HG02759 (cell line): ENCODE measurements around the gene IPO13.

Experiments used
- ATAC-seq: cut with Tn5 transposase; IDR thresholded peaks from one replicate; pipeline ENCODE4 v1.9.1; 2021; ENCODE audit warnings: mild to moderate bottlenecking, moderate library complexity; ENCODE audit not compliant: unreplicated experiment

Gene IPO13

DNA sequence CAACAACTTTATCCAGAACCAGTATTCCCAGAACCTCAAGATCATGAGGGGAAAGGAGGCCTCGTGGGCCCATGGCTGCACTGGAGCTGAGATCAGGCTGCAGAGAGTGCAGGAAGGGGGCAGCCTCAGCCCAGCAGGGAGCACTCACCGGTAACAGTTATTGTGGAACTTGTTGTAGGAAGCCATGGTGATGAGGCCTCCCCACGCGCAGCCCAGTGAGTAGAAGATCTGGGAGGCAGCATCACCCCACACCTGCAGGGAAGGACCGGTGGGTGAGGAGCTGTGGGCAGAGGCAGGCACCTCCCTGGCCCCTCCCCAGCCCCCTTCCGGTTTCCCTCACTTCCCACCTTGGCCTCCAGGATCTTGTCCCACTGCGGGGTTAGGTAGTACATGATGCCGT, 55.4 kb downstream of the IPO13 start:
- no peak for ATAC-seq

DNA sequence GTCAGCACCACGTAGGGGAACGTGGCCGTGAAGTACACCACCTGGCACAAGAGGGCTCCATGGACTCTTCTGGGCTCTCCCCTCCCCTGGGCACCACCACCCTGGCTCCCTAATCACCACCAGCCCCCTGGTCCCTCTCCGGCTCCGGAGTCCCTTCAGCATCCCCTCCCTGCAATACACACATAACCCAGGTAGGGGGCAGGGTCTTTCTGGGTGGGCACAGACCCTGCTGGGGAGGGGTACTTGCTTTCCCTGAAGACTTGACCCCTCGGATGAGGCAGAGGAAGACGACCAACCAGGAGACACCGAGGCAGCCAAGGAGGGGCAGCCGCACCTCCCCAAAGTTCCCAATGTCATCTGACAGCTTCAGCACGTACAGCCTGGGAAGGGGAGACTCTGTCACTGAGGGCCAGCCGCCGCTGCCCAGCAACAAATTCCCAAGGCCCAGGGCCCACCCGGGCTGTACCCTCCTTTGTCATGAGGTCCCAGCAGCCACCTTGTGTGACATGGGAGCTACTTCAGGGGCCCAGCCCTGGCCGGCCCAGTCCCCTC, 55.9 kb downstream of the IPO13 start:
- no peak for ATAC-seq

DNA sequence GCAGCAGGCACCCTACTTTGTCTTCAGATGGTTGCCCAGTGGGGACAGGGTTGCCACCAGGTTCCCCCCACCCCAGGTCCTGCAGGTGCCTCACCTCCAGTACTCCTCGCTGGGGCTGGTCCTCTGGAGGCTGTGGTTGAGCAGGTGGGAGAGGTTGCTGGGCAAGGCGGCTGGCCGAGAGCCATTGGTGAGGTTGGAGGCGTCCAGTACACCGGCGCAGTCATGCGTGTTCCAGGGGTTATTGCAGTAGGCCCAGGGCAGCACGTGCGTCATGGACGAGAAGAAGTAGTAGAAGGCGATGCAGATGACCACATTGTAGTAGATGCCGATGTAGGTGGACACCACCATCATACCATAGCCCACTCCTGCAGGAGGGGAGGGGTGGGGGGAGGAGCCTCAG, 61.5 kb downstream of the IPO13 start:
- no peak for ATAC-seq

DNA sequence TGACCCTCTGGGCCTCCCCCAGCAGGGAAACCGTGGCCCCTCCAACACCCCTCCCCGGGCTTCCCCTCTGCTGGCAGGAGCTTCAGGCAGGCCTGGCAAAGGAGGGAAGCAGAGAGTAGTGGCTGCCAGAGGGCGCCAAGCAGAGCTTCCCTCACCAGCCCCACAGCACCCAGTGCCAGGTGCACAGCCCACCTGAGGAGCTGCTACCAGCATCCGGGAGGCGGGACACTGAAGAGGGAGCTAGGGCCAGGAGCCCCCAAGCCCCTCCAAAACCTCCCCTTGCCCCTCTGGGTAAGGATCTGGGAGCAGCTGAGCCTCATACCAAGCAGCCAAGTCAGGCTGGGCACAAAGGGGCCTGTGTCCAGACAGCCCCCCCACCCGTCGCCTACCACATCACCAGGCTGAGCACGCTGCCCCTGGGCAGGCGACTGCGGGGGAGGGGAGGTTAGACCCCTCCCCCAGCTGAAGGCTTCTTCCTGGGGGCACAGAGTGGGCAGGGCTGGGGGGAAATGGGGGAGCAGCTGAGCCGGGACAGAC, 64.3 kb downstream of the IPO13 start:
- ATAC-seq, result no peak

DNA sequence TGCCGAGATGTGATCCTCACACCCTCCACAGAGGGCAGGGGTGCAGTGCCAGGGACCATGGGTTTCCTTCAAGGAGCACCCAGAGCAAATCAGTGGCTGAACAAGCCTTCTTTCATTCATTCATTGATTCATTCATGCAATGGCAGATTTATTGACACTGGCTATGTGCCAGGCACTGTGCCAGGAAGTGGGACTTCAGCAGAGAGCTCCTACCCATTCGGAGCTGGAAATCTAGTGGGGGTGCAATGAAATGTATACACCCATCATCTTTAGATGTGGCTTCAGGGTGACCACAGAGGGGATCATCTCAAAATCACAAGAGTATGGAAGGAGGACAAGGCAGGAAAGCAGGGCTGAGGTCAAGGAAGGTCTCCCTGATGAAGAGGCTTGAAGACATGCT, 65.7 kb downstream of the IPO13 start:
- no peak for ATAC-seq

DNA sequence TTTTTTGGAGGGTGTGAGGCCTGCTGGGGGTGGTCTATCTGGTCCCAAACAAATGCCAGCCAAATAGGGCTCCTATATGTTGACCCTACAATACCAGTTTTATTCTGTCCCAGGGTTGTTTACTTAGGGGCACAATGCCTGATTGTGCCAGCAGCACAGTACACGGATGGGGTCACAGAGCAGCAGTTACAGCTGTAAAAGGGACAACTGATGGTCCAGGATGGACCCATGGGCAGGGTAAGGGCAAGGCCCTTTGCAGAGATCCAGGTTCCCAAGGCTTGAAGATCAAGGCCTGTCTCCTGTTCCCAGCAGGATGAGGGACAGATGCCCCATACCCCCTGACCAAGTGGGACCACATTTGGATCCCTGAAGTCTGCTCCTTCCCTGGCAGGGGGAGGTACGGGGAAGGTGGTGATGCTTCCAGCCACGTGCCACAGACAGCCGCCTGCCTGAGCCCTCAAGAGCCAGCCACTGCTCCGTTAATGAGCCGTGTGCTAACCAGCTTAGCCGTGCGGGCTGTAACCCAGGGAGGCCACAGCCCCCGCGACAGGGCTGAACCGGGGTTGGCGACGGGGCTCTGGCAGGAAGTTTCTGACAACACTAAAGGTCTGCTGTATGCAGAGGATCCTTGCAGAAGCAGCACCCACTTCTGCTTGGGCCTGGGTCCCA, 66.3 kb downstream of the IPO13 start:
- ATAC-seq, result no peak

DNA sequence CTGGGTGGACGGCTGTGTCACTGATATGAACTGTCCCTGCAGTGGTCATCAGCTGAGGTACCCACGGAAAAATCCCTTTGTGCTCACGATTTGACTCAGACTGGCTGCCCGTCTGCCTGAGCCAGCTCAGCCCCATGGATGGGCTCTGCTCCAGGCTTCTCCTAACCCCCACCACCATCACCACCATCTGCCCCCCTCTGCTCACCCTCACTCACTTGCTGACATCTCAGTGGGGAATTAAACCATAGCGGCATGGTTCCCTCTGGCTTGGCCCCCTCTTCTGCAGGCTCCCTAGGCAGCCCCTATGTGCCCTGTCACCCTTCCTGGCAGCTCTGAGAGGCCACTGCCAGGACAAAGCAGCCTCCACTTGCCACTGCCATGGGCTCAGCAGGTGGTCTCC, 67.2 kb downstream of the IPO13 start:
- no peak for ATAC-seq

DNA sequence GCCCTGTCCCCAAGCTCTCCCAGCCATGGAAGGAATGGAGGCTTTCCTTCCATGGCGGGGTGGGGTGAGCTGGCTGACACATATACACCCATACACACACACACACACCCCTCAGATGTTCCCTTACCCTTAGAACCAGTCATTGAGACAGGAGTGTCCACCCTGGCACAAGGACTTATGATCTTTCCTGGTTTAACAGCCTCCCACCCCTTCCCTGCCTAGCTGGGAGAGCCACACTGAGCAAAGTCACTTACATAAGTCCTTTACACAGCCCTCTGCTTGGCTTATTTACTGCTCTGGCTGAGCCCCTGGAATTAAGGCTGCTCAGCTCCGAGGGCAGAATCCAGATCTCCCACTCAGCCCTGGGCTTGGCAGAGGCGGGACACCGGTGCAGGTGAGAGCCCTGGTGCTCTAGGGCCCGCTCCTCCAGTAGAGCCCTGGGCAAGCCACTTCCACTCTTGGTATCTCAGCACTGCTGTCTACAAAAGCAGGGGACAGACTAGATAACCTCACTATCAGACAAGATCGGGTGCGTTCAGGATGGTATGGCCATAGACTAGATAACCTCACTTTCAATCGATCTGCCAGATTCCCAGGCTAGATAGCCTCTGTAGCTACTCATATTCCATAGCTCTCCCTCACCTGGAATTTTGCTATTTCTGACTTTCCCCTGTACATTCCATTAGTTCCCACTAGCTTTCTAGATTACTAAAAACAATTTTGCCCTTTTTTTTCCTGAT, 67.8 kb downstream of the IPO13 start:
- no peak for ATAC-seq

DNA sequence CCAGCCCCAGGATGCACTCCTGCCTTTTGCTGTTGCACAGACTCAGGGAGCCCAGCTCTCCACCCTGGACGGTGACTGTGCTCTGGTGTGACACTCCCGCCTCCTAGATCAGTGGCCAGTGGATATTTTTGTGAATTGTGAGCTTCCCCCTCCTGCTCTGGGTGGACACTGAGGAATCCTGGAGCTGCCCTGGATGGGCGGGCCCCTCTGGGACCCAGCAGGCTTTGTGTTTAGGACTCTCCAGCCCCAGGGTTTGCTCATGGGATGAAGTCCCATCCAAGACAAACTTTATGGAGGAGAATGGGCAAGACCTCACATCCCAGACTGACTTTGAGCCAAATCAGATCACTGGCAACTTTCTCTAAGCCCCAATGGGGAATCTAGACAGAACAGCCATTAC, 68.5 kb downstream of the IPO13 start:
- ATAC-seq, result no peak

DNA sequence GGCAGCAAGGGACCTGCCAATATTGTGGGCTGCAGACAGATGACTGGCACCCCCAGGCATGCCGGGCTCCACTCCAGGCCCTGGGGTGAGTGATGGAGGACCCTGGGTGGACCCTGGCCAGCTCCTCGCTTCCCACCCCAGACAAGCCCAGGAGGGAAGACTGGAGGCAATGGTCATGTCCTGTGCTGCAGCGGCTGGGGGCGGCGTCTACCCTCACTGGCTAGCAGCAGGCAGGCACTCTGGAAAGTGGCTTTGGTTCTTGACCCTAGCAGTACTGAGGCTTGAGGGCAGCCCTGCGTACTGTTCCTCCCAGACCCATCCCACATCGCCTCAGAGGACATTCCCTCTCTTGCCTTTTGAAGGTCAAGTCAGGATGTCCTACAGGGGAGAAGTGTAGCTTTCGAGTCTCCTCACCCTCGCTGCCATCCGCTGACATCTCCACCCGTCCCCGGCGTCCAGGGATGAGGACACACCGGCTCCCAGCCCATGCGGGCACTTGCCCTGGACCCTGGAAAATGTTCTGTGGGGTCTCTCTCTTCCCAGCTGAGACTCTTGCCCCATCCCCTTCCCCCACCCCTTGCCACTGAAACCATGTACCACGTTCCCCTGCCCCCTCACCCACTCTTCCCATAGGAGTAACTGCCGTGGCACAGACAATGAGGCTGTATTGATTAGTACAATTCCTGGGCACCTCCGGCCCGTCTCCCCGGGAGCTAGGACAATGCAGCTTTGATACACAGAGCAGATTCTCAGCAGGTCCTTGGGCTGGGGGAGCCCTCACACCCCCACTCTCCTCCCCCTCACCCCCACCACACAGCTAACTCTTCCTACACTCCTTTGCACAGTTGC, 69.5 kb downstream of the IPO13 start:
- no peak for ATAC-seq

DNA sequence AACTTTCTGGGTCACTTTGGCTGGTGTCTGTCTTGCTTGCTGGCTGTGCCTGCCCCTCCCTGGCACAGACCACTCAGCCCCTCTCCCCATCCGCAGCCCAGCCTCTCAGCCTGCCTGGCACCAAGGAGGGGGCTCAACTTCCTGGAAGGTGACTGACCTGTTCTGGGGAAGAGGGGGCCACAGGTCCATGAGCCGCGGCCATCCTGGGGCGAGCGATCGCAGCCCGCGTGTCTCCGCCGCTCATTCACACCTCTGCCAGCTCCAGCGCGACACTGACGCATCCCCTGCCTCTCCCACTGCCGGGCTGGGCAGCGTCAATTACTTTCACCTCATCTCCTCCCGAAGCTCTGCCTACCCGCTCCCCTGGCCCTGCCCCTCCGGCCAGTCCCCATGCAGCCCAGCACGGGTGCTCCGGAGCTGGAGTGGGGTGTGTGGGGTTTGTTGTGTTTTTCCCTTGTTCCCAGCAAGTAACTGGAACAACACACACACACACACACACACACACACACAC, 70.2 kb downstream of the IPO13 start:
- no peak for ATAC-seq
